Stomach (tissue), 4 donors: ENCODE results near the gene ZNRF4.

ENCODE experiments used
- POLR2A ChIP-seq, 4 donors: fragments of 450-650 bp; IDR thresholded peaks; one replicate each; pipeline ENCODE4 v1.6.1; 2016; ENCODE audit warnings: antibody characterized with exemption in 4 of 4, control low read depth in 2 of 4, mild to moderate bottlenecking in 1 of 4, moderate library complexity in 1 of 4
- TF ChIP-seq, protein P1 (sequence below), 7 experiments: fragments of 450-650 bp in 4 of 7; fragments of 200-600 bp in 3 of 7; sonication (generic) in 3 of 7; IDR thresholded peaks; one replicate each; pipeline ENCODE4 v1.5.1; 2016 to 2019; ENCODE audit warnings: antibody characterized with exemption in 7 of 7, control low read depth in 2 of 7, mild to moderate bottlenecking in 1 of 7

DNA sequence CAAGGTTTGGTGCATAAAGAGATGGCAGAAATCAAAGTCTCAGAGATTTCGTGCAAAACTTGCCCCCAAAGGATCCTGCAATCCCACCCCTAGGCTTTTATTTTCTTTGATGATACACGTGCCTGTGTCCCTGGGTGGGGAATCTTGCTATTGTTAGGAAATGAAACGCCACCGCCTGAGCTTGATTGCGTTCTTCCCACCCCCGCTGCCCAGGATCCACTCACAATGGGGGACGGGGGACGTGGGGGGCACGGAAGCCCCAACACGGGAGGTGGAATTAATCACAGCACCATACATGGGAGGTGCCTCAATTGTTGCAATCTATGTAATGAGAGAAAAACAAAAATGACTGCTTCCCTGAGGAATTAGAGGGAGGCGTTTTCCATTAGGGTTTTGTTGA, 39.6 kb downstream of the ZNRF4 start:
- no peak for TF ChIP-seq POLR2A (IDR thresholded peaks at IDR 0.05)
- TF ChIP-seq, protein P1, sequence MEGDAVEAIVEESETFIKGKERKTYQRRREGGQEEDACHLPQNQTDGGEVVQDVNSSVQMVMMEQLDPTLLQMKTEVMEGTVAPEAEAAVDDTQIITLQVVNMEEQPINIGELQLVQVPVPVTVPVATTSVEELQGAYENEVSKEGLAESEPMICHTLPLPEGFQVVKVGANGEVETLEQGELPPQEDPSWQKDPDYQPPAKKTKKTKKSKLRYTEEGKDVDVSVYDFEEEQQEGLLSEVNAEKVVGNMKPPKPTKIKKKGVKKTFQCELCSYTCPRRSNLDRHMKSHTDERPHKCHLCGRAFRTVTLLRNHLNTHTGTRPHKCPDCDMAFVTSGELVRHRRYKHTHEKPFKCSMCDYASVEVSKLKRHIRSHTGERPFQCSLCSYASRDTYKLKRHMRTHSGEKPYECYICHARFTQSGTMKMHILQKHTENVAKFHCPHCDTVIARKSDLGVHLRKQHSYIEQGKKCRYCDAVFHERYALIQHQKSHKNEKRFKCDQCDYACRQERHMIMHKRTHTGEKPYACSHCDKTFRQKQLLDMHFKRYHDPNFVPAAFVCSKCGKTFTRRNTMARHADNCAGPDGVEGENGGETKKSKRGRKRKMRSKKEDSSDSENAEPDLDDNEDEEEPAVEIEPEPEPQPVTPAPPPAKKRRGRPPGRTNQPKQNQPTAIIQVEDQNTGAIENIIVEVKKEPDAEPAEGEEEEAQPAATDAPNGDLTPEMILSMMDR (IDR thresholded peaks at IDR 0.05), result no peak
